Anterior cingulate cortex (tissue), 58 donors: ENCODE results near the gene TM7SF3.
"Not testable (repeated sequence)": the region's sequence is repeated elsewhere in the genome, so short reads cannot be mapped to it uniquely, and the experiment has no call there.

ENCODE experiments used
- DNase-seq, 58 donors: peaks; one replicate each; lab custom pipeline; 2025; lab: John Stamatoyannopoulos, UW

The TM7SF3 gene

GRCh38 chr12:27017163-27017823 lies 3.1 kb upstream of the TM7SF3 start:
- not testable (repeated sequence) for DNase-seq

DNA sequence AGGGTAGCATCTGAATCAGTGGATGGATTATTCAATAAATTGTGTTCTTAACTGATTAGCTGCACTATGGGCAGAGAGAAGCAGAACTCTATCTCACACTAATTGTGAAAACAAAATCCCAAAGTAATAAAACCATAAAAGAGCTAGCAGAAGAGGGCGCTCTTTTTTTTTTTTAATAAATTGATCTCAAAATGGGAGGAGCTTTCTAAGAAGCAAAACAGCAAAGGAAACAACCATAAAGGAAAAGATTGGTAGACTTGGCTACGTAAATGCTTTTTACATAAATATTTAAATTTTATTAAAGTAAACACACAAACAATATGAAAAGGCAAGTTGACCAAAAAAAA lies 1.5 kb upstream of the TM7SF3 start:
- DNase-seq: no peak

- DNase-seq: peak in 3 of 58 donors; percentile 3 to 40 (median 7)
These were observed 910 bp upstream of the TM7SF3 start for GRCh38 chr12:27014859-27015729.

DNA sequence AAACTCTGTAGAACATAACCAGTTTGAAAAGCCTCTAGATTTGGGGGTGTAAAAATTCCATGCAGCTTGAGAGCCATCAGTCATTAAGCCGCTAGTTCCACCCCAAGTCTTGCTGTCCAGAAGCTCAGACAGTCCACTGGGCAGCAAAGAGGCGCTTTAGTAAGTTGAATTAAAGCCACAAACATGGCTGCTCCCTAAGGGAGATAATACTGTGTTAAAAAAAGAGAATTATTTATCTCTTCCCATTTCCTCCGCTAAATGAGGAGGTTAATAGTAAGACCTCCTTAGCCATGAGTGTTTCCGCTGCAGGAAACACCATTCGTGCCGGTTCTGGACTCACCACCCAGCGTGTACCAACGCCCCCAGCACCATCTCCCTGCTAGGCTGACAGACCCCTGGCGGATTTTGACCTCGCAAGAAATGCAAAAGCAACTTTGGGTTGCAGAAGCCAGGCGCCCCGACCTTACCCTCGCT lies 536 bp downstream of the TM7SF3 start:
- peak in 8 of 58 donors; percentile 31 to 59 (median 54) for DNase-seq

GRCh38 chr12:27012982-27013255 lies 1.3 kb downstream of the TM7SF3 start:
- no peak for DNase-seq

DNA sequence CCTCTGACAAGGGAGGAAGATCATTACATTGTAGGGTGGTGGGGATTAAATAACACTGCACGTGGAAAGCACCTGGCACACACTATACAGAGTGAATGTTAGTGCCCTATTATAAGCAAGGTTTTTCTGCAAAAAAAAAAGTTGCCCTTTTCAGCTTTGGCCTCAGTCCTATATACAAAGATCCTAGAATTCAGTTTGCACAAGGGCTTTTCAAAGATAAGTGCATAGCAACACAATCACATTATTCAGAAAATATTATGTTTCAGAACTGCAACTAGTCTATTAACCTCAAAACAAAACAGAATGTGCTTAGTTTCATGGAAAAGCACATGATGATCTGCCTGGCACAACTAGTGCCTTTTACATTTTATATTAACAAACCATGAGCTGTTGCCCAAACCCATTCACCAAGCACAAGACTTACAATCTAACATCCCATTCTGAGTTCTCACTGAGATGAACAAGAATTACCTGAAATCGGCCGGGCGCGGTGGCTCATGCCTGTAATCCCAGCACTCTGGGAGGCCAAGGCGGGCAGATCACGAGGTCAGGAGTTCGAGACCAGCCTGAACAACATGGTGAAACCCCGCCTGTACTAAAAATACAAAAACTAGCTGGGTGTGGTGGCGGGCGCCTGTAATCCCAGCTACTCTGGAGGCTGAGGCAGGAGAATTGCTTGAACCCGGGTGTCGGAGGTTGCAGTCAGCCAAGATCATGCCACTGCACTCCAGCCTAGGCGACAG lies 1.8 kb downstream of the TM7SF3 start:
- peak in 1 of 58 donors; percentile 1 for DNase-seq

- DNase-seq: no peak
These were observed 4.3 kb downstream of the TM7SF3 start for GRCh38 chr12:27009881-27010301.

DNA sequence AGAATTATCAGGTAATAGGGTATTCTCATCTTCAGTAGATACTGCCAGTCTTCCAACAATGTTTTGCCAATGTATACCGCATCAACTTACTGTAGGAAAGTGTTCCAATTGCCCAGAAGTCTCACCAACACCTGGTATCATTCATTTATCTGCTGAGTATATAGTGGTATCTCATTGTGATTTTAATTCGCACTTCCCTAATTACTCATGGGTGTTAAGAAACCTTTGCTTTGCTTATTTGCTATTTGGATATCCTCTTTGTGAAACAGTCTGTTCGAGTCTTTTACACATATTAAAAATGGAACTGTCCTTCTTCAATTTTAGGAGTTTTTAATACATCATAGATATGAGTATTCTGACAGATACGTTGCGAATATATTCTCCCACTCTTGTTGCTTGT lies 6.1 kb downstream of the TM7SF3 start:
- DNase-seq: no peak

DNA sequence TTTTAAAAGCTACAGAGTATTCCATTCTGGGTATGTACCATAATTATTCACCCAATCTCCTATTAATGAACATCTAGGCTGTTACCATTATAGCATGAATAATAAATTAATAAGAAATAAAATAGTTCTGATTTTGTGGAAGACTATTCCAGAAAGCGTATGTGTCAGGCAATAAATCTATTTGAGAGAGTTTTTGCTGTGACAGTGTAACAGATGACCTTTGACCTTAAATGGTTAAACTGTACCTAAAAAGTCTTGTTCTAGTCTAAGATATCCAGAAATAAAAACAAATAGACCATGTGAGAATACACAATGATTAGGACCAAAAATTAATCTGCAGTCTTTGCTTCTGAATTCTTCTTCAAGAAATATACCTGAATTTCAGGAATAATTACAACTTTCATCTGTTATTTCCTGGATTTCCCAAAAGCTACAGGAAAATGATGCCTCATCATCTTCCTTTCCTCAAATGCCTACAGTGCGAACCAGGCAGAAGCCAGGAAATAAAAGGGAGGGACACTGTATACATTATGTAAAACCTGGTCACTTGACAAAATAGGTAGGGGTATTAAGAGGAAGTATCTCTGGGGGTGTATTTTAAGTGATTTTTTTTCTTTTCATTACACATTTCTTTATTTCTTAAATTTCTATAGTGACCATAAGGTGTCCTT lies 7.3 kb downstream of the TM7SF3 start:
- no peak for DNase-seq

GRCh38 chr12:27005495-27005894 lies 8.7 kb downstream of the TM7SF3 start:
- DNase-seq: no peak

DNA sequence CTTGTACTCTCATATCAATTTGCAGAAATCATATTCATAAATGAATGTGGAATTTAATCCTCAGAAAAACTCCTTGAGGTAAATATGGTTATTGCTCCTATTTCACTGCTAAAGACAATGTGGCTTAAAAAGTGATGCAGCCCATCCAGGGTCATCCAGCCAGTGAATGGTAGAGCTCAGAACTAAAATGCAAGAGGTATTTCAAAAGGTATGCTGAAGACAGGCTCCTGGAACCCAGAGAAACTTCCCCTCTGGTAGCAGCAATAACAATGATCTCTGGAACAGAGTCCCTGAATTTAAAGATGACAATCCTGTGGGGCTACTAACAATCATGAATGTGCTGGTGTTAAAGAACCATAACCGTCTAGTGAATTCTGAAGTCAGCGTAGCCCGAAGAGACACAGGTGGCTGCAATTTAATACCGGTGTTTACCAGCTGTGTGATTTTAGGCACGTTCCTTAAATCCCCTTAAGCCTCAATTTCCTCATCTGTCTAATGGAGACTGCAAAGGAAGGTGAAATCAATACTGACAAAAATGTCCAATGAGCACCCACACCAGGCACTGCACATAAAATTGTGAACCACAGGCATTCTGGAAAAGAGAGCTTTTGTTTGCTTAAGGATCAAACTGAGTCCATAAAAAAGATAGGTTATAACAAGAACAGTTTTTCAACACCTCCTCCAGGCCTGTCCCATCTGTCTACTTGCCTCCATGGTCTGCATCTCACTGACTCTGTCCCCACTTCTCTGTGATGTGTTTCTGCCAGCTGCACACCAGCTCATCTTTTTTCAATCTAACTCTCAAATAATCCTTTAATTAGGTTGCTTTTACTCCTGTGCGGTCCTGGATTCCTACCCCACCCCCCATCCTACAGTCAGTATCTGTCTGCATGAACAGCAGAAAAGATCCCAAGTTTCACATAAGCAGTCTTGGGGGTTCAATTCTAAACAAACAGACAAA lies 10.5 kb downstream of the TM7SF3 start:
- peak in 6 of 58 donors; percentile 4 to 39 (median 13) for DNase-seq

DNA sequence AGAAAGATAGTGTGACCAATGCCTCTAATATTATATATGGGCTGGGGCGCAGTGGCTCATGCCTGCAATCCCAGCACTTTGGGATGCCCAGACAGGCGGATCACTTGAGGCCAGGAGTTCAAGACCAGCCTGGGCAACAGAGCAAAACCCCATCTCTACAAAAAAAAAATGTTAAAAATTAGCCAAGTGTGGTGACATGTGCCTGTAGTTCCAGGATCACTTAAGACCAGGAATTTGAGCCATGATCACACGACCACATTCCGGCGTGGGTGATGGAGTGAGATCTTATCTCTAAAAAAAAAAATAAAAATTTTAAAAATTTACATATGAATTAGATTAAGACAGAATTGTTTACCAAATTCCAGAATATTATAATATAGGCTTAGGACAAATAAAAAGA lies 12.0 kb downstream of the TM7SF3 start:
- DNase-seq: no peak

DNA sequence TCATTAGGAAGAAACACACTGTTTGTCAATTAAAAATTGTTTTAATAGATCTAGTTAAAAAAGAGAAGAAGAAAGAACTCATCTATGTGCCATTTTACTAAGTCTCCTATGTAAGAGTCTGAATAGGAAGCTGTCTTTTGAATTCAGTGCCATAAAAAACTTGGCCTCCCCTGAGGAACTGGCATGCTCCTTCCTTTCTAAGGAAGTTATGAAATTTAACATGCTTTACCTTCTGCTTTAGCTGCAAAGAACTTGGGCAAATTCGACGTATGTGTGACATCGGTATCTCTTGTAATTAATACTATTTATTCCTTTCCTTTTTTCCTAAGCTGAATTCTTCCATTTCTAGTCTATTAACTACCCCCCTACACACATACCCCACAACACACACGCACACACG lies 12.5 kb downstream of the TM7SF3 start:
- no peak for DNase-seq

GRCh38 chr12:27000961-27001360 lies 13.2 kb downstream of the TM7SF3 start:
- DNase-seq: no peak

DNA sequence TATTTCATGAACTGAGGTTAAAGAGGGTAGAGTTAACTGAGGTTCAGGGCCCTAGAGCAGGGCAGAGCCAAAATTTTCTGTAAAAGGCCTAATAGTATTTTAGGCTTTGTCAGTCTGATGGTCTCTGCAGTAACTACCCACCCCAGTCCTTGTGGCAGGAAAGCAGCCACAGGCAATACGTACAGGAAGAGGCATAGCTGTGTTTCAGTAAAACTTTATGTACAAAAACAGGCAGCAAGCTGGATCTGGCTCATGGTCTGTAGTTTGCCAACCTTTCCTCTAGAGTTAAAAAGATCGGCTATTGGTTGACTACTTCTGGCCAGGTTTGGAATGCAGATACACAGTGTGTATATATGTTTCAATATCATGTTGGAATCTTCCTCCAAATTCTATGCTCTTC lies 17.2 kb downstream of the TM7SF3 start:
- DNase-seq: no peak

DNA sequence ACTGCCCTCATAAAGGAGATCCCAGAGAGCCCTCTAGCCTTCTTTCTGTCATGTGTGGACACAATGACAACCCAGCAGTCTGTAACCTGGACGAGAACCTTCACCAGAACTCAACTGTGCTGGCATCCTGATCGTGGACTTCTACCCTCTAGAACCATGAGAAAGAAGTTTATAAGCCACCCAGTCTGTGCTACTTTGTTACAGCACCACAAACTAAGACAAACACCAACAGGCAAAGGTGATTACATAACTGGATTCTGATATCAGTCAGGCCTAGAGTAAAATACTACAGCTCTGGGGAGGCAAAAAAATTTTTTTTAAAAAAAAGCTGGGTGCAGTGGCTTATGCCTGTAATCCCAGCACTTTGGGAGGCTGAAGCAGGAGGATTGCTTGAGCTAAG lies 18.5 kb downstream of the TM7SF3 start:
- DNase-seq: no peak

DNA sequence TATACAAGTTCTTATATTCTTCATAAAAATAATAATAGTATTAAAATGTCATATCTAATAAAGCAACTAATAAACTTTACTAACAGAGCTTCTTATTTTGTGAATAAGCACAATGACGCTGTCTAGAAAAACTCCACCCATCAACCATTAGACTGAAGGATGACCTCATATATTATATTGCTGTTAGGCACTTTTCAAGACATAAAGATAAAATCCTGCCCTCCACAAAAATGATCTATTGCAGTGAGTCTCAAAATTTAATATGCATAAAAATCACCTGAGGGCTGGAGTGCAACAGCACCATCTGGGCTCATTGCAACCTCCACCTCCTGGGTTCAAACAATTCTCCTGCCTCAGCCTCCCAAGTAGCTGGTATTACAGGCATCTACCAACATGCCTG lies 20.1 kb downstream of the TM7SF3 start:
- no peak for DNase-seq

DNA sequence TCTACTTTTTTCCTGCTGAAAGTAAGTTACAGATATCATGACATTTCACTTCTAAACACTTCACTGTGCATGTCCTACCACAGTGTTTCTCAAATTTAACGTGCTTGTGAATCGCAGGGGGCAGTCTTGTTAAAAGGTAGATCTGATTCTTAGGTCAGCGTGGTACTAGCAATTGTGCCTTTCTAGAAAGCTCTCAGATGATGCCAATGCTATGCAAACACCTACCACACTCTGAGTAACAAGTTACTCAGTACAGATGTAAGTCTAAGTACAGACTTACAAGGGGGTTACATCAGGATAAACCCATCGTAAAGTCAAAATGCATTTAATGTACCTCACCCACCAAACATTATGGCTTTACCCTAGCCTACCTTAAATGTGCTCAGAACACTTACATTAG lies 22.4 kb downstream of the TM7SF3 start:
- no peak for DNase-seq

GRCh38 chr12:26989873-26990272 lies 24.3 kb downstream of the TM7SF3 start:
- DNase-seq: no peak

GRCh38 chr12:26988703-26989102 lies 25.5 kb downstream of the TM7SF3 start:
- no peak for DNase-seq
